Osteocyte (in vitro differentiated cells): ENCODE data around the gene THBS2. TPM values are rescaled to one million over a fixed set of nuclear protein-coding genes. Genes with fewer than 3 reads are reported as not detected.
"Not testable (repeated sequence)": the region's sequence is repeated elsewhere in the genome, so short reads cannot be mapped to it uniquely, and the experiment has no call there.

Experiments
- DNase-seq: peaks from one replicate; pipeline ENCODE4 v3.0.0; 2021; ENCODE audit warnings: mixed read lengths; ENCODE audit not compliant: unreplicated experiment; ENCODE audit errors: extremely low spot score
- H3K27ac Mint-ChIP-seq: one replicate; pipeline ENCODE4 v1.8.0; 2021; ENCODE audit warnings: mild to moderate bottlenecking, mixed read lengths; ENCODE audit not compliant: unreplicated experiment
- H3K27me3 Mint-ChIP-seq: one replicate; pipeline ENCODE4 v1.8.0; 2021; ENCODE audit warnings: mixed read lengths; ENCODE audit not compliant: unreplicated experiment
- H3K36me3 Mint-ChIP-seq: one replicate; pipeline ENCODE4 v1.8.0; 2021; ENCODE audit warnings: mixed read lengths; ENCODE audit not compliant: unreplicated experiment
- H3K4me1 Mint-ChIP-seq: one replicate; pipeline ENCODE4 v1.8.0; 2021; ENCODE audit warnings: mixed read lengths; ENCODE audit not compliant: unreplicated experiment
- H3K4me3 Mint-ChIP-seq: one replicate; pipeline ENCODE4 v1.8.0; 2021; ENCODE audit warnings: mild to moderate bottlenecking, moderate library complexity, mixed read lengths; ENCODE audit not compliant: unreplicated experiment
- H3K9me3 Mint-ChIP-seq: one replicate; pipeline ENCODE4 v1.8.0; 2021; ENCODE audit warnings: mixed read lengths; ENCODE audit not compliant: unreplicated experiment
- total RNA-seq: library from RNA; stranded (reverse); gene quantifications from 2 replicates; pipeline ENCODE4 v1.2.1, GENCODE V29; 2021
- TF ChIP-seq, protein P1 (sequence below): fragments of 200-600 bp; sonication (generic); IDR thresholded peaks from 2 replicates; pipeline ENCODE4 v1.5.0; 2021; ENCODE audit warnings: antibody characterized with exemption, mild to moderate bottlenecking, moderate library complexity

Gene THBS2
- total RNA-seq, 1 donor from 2014 or later = 650 TPM

- no peaks in the 10 kb centered on the region for H3K9me3 Mint-ChIP-seq
- DNase-seq = no peak
- no peaks in the 10 kb centered on the region for H3K27me3 Mint-ChIP-seq
- no peak overlapping the region for H3K27ac Mint-ChIP-seq
- no peaks in the 10 kb centered on the region for H3K36me3 Mint-ChIP-seq
- TF ChIP-seq, protein P1, sequence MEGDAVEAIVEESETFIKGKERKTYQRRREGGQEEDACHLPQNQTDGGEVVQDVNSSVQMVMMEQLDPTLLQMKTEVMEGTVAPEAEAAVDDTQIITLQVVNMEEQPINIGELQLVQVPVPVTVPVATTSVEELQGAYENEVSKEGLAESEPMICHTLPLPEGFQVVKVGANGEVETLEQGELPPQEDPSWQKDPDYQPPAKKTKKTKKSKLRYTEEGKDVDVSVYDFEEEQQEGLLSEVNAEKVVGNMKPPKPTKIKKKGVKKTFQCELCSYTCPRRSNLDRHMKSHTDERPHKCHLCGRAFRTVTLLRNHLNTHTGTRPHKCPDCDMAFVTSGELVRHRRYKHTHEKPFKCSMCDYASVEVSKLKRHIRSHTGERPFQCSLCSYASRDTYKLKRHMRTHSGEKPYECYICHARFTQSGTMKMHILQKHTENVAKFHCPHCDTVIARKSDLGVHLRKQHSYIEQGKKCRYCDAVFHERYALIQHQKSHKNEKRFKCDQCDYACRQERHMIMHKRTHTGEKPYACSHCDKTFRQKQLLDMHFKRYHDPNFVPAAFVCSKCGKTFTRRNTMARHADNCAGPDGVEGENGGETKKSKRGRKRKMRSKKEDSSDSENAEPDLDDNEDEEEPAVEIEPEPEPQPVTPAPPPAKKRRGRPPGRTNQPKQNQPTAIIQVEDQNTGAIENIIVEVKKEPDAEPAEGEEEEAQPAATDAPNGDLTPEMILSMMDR = no peak
- H3K4me3 Mint-ChIP-seq = no peak overlapping the region
- peaks cover 7% of the 10 kb centered on the region for H3K4me1 Mint-ChIP-seq
These were observed 12.0 kb upstream of the THBS2 start for GRCh38 chr6:169265486-169266131.

GRCh38 chr6:169263836-169264608, 10.4 kb upstream of the THBS2 start:
- no peak for DNase-seq
- Mint-ChIP-seq H3K27ac (no peak overlapping the region), H3K36me3 (no peaks in the 10 kb centered on the region)

DNA sequence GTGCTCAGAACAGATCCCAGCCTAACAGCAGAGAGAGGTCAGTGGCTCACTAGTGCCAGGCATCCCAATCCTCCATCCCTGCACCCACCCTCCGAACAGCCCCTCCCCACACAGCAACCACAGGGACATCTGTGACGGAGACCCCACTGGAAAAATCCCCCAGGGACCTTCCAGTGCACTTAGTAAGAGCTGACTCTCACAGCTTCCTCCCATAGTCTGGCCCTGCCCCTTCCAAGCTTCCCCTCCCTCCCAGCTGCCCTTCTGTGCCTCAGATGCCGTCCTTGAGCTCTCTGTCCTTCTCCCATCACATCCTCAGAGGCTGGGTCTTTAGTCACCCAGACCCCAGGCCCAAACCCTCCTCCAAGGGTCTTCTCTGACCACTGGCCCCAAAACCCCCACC, 9.7 kb upstream of the THBS2 start:
- H3K4me1 Mint-ChIP-seq = peaks cover 7% of the 10 kb centered on the region
- no peak overlapping the region for H3K4me3 Mint-ChIP-seq
- no peak for DNase-seq
- no peaks in the 10 kb centered on the region for H3K36me3 Mint-ChIP-seq
- H3K27me3 Mint-ChIP-seq = no peaks in the 10 kb centered on the region
- TF ChIP-seq, protein P1 = no peak
- no peaks in the 10 kb centered on the region for H3K9me3 Mint-ChIP-seq
- H3K27ac Mint-ChIP-seq = no peak overlapping the region

More at GRCh38 chr6:169263836-169264608, 10.4 kb upstream of the THBS2 start:
- no peak overlapping the region for H3K4me3 Mint-ChIP-seq
- peaks cover 7% of the 10 kb centered on the region for H3K4me1 Mint-ChIP-seq
- no peaks in the 10 kb centered on the region for H3K9me3 Mint-ChIP-seq
- TF ChIP-seq, protein P1 = no peak
- H3K27me3 Mint-ChIP-seq = no peaks in the 10 kb centered on the region

DNA sequence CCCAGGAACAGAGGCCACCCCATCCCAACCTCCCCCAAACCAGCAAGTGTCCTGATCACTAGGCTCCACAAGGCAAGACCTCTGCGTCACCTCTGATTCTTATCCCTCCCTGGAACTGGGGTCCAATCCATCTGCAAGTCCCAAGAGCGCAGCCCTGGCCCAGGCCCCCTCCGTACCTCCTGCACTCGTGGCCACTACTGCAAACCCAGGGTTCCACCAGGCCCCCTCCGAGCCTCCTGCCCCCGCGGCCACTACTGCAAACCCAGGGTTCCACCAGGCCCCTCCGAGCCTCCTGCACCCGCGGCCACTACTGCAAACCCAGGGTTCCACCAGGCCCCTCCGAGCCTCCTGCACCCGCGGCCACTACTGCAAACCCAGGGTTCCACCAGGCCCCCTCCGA, 9.0 kb upstream of the THBS2 start:
- H3K9me3 Mint-ChIP-seq, H3K27ac Mint-ChIP-seq, DNase-seq, H3K36me3 Mint-ChIP-seq, H3K4me3 Mint-ChIP-seq, H3K4me1 Mint-ChIP-seq, H3K27me3 Mint-ChIP-seq: not testable (repeated sequence)

GRCh38 chr6:169256518-169256917, 2.9 kb upstream of the THBS2 start:
- peaks cover 12% of the 10 kb centered on the region for H3K27me3 Mint-ChIP-seq

More at GRCh38 chr6:169256518-169256917, 2.9 kb upstream of the THBS2 start:
- TF ChIP-seq, protein P1 = no peak
- Mint-ChIP-seq H3K4me3 (no peak overlapping the region), H3K4me1 (peaks cover 23% of the 10 kb centered on the region), H3K36me3 (peaks cover 9% of the 10 kb centered on the region), H3K27ac (no peak overlapping the region), H3K9me3 (peaks cover 7% of the 10 kb centered on the region)
- no peak for DNase-seq
